PFSK-1 (cell line): ENCODE data around the gene MYBPC1.

ENCODE experiments used
- POLR2AphosphoS5 ChIP-seq: IDR thresholded peaks from 2 replicates; pipeline ENCODE4 v1.6.1; 2012; ENCODE audit warnings: low read depth, mild to moderate bottlenecking, control low read depth, low read length, moderate library complexity
- TF ChIP-seq, protein P1 (sequence below), 2 experiments: IDR thresholded peaks; 2 replicates each; pipeline versions ENCODE4 v1.6.1 to v1.8.0; 2011 to 2012; ENCODE audit warnings: low read depth in 2 of 2, low read length in 2 of 2, control low read depth in 1 of 2, inconsistent platforms in 1 of 2, mild to moderate bottlenecking in 1 of 2, moderate library complexity in 1 of 2; ENCODE audit not compliant: insufficient read depth in 1 of 2

GRCh38 chr12:101654442-101654841 is 59.7 kb downstream of the MYBPC1 start:
- TF ChIP-seq POLR2AphosphoS5 = no peak
- TF ChIP-seq, protein P1, sequence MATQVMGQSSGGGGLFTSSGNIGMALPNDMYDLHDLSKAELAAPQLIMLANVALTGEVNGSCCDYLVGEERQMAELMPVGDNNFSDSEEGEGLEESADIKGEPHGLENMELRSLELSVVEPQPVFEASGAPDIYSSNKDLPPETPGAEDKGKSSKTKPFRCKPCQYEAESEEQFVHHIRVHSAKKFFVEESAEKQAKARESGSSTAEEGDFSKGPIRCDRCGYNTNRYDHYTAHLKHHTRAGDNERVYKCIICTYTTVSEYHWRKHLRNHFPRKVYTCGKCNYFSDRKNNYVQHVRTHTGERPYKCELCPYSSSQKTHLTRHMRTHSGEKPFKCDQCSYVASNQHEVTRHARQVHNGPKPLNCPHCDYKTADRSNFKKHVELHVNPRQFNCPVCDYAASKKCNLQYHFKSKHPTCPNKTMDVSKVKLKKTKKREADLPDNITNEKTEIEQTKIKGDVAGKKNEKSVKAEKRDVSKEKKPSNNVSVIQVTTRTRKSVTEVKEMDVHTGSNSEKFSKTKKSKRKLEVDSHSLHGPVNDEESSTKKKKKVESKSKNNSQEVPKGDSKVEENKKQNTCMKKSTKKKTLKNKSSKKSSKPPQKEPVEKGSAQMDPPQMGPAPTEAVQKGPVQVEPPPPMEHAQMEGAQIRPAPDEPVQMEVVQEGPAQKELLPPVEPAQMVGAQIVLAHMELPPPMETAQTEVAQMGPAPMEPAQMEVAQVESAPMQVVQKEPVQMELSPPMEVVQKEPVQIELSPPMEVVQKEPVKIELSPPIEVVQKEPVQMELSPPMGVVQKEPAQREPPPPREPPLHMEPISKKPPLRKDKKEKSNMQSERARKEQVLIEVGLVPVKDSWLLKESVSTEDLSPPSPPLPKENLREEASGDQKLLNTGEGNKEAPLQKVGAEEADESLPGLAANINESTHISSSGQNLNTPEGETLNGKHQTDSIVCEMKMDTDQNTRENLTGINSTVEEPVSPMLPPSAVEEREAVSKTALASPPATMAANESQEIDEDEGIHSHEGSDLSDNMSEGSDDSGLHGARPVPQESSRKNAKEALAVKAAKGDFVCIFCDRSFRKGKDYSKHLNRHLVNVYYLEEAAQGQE (IDR thresholded peaks at IDR 0.05; ENCODE audit: insufficient read depth in 1 of 2, low read depth in 2 of 2, low read length in 2 of 2) = no peak
